ENCODE data around the gene IL1RAPL2. TPM values are rescaled to one million over a fixed set of nuclear protein-coding genes. Genes with fewer than 3 reads are reported as not detected.

The IL1RAPL2 gene
- total RNA-seq, 4 donors from 2014 or later = not detected

- Histone ChIP-seq H3K27me3 (peaks cover 0 to 5% (median 0%) of the 10 kb centered on the region in 3 donors), H3K4me1 (no peaks in the 10 kb centered on the region), H3K4me3 (no peak overlapping the region), H3K36me3 (no peaks in the 10 kb centered on the region), H3K27ac (no peak overlapping the region), H3K9me3 (no peaks in the 10 kb centered on the region)
- ATAC-seq (no peak), DNase-seq (no peak)
- intact Hi-C loops (cut with DNase I; ENCODE audit: low total_unique reads) (no loop called here), in situ Hi-C loops (cut with MboI; ENCODE audit: low sequenced_read_pairs in 4 of 4) (no loop called here)
- no peak for TF ChIP-seq CTCF (IDR thresholded peaks at IDR 0.05 in 4 of 5, conservative IDR thresholded peaks at IDR 0.05 in 1 of 5)
- TF ChIP-seq POLR2A (IDR thresholded peaks at IDR 0.05) = no peak
Measured at GRCh38 chrX:104961926-104962325, 395.9 kb downstream of the IL1RAPL2 start.

GRCh38 chrX:104968241-104968640, 402.2 kb downstream of the IL1RAPL2 start:
- Histone ChIP-seq H3K36me3 (no peaks in the 10 kb centered on the region), H3K27me3 (peaks cover 0 to 5% (median 0%) of the 10 kb centered on the region in 3 donors), H3K4me1 (no peaks in the 10 kb centered on the region), H3K27ac (no peak overlapping the region), H3K4me3 (no peak overlapping the region), H3K9me3 (no peaks in the 10 kb centered on the region)
- intact Hi-C loops (cut with DNase I; ENCODE audit: low total_unique reads) = no loop called here
- no peak for DNase-seq
- ATAC-seq = no peak
- TF ChIP-seq POLR2A (IDR thresholded peaks at IDR 0.05) = no peak
- no peak for TF ChIP-seq CTCF (IDR thresholded peaks at IDR 0.05 in 4 of 5, conservative IDR thresholded peaks at IDR 0.05 in 1 of 5)
- in situ Hi-C loops (cut with MboI; ENCODE audit: low sequenced_read_pairs in 4 of 4) = no loop called here

- no peak for DNase-seq
- in situ Hi-C loops (cut with MboI; ENCODE audit: low sequenced_read_pairs in 4 of 4) = no loop called here
- Histone ChIP-seq H3K27me3 (peaks cover 0 to 4% (median 0%) of the 10 kb centered on the region in 3 donors), H3K36me3 (no peaks in the 10 kb centered on the region), H3K4me3 (no peak overlapping the region), H3K9me3 (no peaks in the 10 kb centered on the region), H3K4me1 (no peaks in the 10 kb centered on the region), H3K27ac (no peak overlapping the region)
- ATAC-seq = peak; percentile 24 to 72
- TF ChIP-seq POLR2A (IDR thresholded peaks at IDR 0.05) (no peak), CTCF (IDR thresholded peaks at IDR 0.05 in 4 of 5, conservative IDR thresholded peaks at IDR 0.05 in 1 of 5) (no peak)
- intact Hi-C loops (cut with DNase I; ENCODE audit: low total_unique reads) = no loop called here
Measured at GRCh38 chrX:104972737-104973136, 406.7 kb downstream of the IL1RAPL2 start.

GRCh38 chrX:104987063-104987462, 421.1 kb downstream of the IL1RAPL2 start:
- H3K27ac ChIP-seq = no peak overlapping the region
- no peak for ATAC-seq

More at GRCh38 chrX:104987063-104987462, 421.1 kb downstream of the IL1RAPL2 start:
- in situ Hi-C loops (cut with MboI; ENCODE audit: low sequenced_read_pairs in 4 of 4) (no loop called here), intact Hi-C loops (cut with DNase I; ENCODE audit: low total_unique reads) (no loop called here)
- no peak for DNase-seq
- TF ChIP-seq CTCF (IDR thresholded peaks at IDR 0.05 in 4 of 5, conservative IDR thresholded peaks at IDR 0.05 in 1 of 5) (no peak), POLR2A (IDR thresholded peaks at IDR 0.05) (no peak)
- H3K27me3 ChIP-seq = peaks cover 0 to 9% (median 0%) of the 10 kb centered on the region in 3 donors
- H3K4me3 ChIP-seq = no peak overlapping the region
- no peaks in the 10 kb centered on the region for H3K9me3 ChIP-seq
- no peaks in the 10 kb centered on the region for H3K4me1 ChIP-seq
- H3K36me3 ChIP-seq = no peaks in the 10 kb centered on the region
